Neural cell (in vitro differentiated cells): ENCODE results near the gene WDR49. TPM values are rescaled to one million over a fixed set of nuclear protein-coding genes. Genes with fewer than 3 reads are reported as not detected.

Experiments
- H2AFZ ChIP-seq: fragments of 200-600, 300-800 bp; sonication (generic), shearing (Covaris generic); 2 replicates; pipeline ENCODE4 v1.6.0; 2014; ENCODE audit warnings: low read depth, mild to moderate bottlenecking, antibody characterized with exemption, low read length, moderate library complexity
- H3F3A ChIP-seq: fragments of 200-600 bp; shearing (Covaris generic); 2 replicates; pipeline ENCODE4 v1.6.1; 2016; ENCODE audit warnings: mild to moderate bottlenecking, moderate library complexity, mixed read lengths, antibody characterized with exemption, low read length; ENCODE audit not compliant: insufficient read depth, poor library complexity, severe bottlenecking
- H3K27ac ChIP-seq: fragments of 200-600, 300-800 bp; sonication (generic), shearing (Covaris generic); 2 replicates; pipeline ENCODE4 v1.5.1; 2014; ENCODE audit warnings: mild to moderate bottlenecking, low read length, moderate library complexity
- H3K27me3 ChIP-seq: fragments of 300-800, 200-600 bp; sonication (generic), shearing (Covaris generic); 2 replicates; pipeline ENCODE4 v1.6.0; 2014; ENCODE audit warnings: mild to moderate bottlenecking, low read depth, low read length, moderate library complexity; ENCODE audit not compliant: insufficient read depth
- H3K36me3 ChIP-seq: fragments of 300-800, 200-600 bp; sonication (generic), shearing (Covaris generic); 2 replicates; pipeline ENCODE4 v1.5.1; 2014; ENCODE audit warnings: mild to moderate bottlenecking, antibody characterized with exemption, low read length, moderate library complexity; ENCODE audit not compliant: insufficient read depth
- H3K4me2 ChIP-seq: fragments of 300-800, 200-600 bp; sonication (generic), shearing (Covaris generic); 2 replicates; pipeline ENCODE4 v1.6.0; 2014; ENCODE audit warnings: mild to moderate bottlenecking, low read length
- H3K4me3 ChIP-seq: fragments of 300-800, 200-600 bp; sonication (generic), shearing (Covaris generic); 2 replicates; pipeline ENCODE4 v1.5.1; 2014; ENCODE audit warnings: mild to moderate bottlenecking, low read length, moderate library complexity
- H3K79me2 ChIP-seq: fragments of 200-600 bp; shearing (Covaris generic); replicated peaks from 2 replicates; pipeline ENCODE4 v1.6.0; 2014; ENCODE audit warnings: mild to moderate bottlenecking, low read length, moderate library complexity; ENCODE audit not compliant: insufficient read depth
- H3K9ac ChIP-seq: fragments of 300-800, 200-600 bp; sonication (generic), shearing (Covaris generic); 2 replicates; pipeline ENCODE4 v1.6.1; 2016; ENCODE audit warnings: mild to moderate bottlenecking, low read length, mixed read lengths
- H3K9me2 ChIP-seq: fragments of 200-600 bp; shearing (Covaris generic); 2 replicates; pipeline ENCODE4 v1.6.1; 2016; ENCODE audit warnings: mild to moderate bottlenecking, low read length, mixed read lengths; ENCODE audit not compliant: insufficient read depth
- H3K9me3 ChIP-seq: fragments of 200-600, 300-800 bp; sonication (generic), shearing (Covaris generic); 2 replicates; pipeline ENCODE4 v1.6.1; 2016; ENCODE audit warnings: mild to moderate bottlenecking, mixed run types, low read length, moderate library complexity, mixed read lengths
- H4K20me1 ChIP-seq: fragments of 200-600 bp; shearing (Covaris generic); 2 replicates; pipeline ENCODE4 v1.6.1; 2016; ENCODE audit warnings: mild to moderate bottlenecking, mixed run types; ENCODE audit not compliant: insufficient read depth
- EP300 ChIP-seq: fragments of 450-650 bp; conservative IDR thresholded peaks from 2 replicates; pipeline ENCODE4 v1.6.1; 2014; ENCODE audit warnings: antibody characterized with exemption, mild to moderate bottlenecking, moderate library complexity; ENCODE audit not compliant: poor library complexity, severe bottlenecking
- EZH2 ChIP-seq: fragments of 200-600, 300-800 bp; shearing (Covaris generic), sonication (generic); IDR thresholded peaks from 2 replicates; pipeline ENCODE4 v1.6.1; 2014; ENCODE audit warnings: antibody characterized with exemption, low read length, borderline replicate concordance, mild to moderate bottlenecking; ENCODE audit not compliant: insufficient read depth, poor library complexity, severe bottlenecking
- MXI1 ChIP-seq: fragments of 450-650 bp; conservative IDR thresholded peaks from 2 replicates; pipeline ENCODE4 v1.6.1; 2014; ENCODE audit warnings: antibody characterized with exemption, mild to moderate bottlenecking; ENCODE audit not compliant: poor library complexity, severe bottlenecking
- POLR2AphosphoS5 ChIP-seq: IDR thresholded peaks from 2 replicates; pipeline ENCODE4 v1.6.1; 2012
- RAD21 ChIP-seq: fragments of 450-650 bp; conservative IDR thresholded peaks from 2 replicates; pipeline ENCODE4 v1.6.1; 2014; ENCODE audit warnings: antibody characterized with exemption, mild to moderate bottlenecking, moderate library complexity
- SMC3 ChIP-seq: fragments of 450-650 bp; conservative IDR thresholded peaks from 2 replicates; pipeline ENCODE4 v1.6.1; 2014; ENCODE audit warnings: antibody characterized with exemption, mild to moderate bottlenecking, moderate library complexity; ENCODE audit not compliant: poor library complexity
- TAF1 ChIP-seq: IDR thresholded peaks from 2 replicates; pipeline ENCODE4 v1.6.1; 2012; ENCODE audit warnings: low read depth
- polyA plus RNA-seq: library from polyadenylated mRNA; depleted of rRNA; stranded (reverse); fragments of >200 nt; gene quantifications from 2 replicates; pipeline ENCODE4 v1.2.3, GENCODE V29; 2014
- TF ChIP-seq, protein P1 (sequence below): fragments of 450-650 bp; IDR thresholded peaks from 2 replicates; pipeline ENCODE4 v1.5.1; 2014; ENCODE audit warnings: antibody characterized with exemption, mild to moderate bottlenecking, moderate library complexity; ENCODE audit not compliant: poor library complexity, severe bottlenecking
- TF ChIP-seq, protein P2 (sequence below): IDR thresholded peaks from 2 replicates; pipeline ENCODE4 v1.6.1; 2012; ENCODE audit warnings: borderline replicate concordance

The WDR49 gene
- polyA plus RNA-seq, 1 donor from 2014 or later, result 1.1 TPM

DNA sequence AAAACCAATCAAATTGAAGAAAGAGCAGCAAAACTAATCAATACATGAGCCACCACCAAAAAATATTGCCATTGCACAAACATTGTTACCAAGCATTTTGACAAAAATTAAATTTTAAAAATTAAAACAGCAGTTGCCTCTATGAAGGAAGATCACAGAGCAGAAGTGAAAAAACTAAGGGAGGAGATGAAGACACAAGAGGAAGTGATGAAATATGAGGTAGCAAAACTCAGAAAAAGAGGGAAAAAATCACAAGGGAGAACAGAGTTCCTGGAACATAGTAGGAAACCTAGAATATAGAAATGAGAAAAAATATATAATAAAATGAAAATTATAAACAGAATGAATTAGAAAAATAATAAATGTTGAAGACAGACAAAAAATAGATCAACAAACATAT lies 172.6 kb downstream of the WDR49 start (continued):
- TF ChIP-seq, protein P1, sequence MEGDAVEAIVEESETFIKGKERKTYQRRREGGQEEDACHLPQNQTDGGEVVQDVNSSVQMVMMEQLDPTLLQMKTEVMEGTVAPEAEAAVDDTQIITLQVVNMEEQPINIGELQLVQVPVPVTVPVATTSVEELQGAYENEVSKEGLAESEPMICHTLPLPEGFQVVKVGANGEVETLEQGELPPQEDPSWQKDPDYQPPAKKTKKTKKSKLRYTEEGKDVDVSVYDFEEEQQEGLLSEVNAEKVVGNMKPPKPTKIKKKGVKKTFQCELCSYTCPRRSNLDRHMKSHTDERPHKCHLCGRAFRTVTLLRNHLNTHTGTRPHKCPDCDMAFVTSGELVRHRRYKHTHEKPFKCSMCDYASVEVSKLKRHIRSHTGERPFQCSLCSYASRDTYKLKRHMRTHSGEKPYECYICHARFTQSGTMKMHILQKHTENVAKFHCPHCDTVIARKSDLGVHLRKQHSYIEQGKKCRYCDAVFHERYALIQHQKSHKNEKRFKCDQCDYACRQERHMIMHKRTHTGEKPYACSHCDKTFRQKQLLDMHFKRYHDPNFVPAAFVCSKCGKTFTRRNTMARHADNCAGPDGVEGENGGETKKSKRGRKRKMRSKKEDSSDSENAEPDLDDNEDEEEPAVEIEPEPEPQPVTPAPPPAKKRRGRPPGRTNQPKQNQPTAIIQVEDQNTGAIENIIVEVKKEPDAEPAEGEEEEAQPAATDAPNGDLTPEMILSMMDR, result no peak
- no peak for TF ChIP-seq SMC3

DNA sequence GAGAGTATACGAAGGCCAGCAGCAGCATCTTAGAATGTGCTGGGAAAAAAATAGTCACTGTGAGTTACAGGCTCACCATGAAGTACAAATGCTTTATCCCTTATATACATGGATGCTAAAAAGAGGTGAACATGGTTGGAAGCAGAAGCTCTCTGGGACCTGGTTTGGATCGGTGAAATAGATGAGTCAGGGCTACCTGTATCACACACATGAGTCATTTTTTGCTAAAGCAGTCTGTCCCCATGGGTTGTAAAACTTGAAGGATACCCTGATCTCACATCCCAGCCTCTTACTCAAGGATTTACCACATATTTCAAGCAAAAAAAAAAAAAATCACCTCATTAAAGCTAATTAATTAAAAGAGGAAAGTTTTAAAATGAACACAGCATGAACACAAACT lies 173.0 kb downstream of the WDR49 start:
- no peaks in the 10 kb centered on the region for H3K9me2 ChIP-seq
- no peaks in the 10 kb centered on the region for H3K36me3 ChIP-seq
- H3K9me3 ChIP-seq, result no peaks in the 10 kb centered on the region
- no peaks in the 10 kb centered on the region for H4K20me1 ChIP-seq
- H3K27ac ChIP-seq, result no peak overlapping the region
- H3F3A ChIP-seq, result no peaks in the 10 kb centered on the region
- H2AFZ ChIP-seq, result no peak overlapping the region
- TF ChIP-seq TAF1 (no peak), MXI1 (no peak), POLR2AphosphoS5 (no peak), EP300 (no peak), EZH2 (no peak), SMC3 (no peak), RAD21 (no peak)
- TF ChIP-seq, protein P1, result no peak
- TF ChIP-seq, protein P2, sequence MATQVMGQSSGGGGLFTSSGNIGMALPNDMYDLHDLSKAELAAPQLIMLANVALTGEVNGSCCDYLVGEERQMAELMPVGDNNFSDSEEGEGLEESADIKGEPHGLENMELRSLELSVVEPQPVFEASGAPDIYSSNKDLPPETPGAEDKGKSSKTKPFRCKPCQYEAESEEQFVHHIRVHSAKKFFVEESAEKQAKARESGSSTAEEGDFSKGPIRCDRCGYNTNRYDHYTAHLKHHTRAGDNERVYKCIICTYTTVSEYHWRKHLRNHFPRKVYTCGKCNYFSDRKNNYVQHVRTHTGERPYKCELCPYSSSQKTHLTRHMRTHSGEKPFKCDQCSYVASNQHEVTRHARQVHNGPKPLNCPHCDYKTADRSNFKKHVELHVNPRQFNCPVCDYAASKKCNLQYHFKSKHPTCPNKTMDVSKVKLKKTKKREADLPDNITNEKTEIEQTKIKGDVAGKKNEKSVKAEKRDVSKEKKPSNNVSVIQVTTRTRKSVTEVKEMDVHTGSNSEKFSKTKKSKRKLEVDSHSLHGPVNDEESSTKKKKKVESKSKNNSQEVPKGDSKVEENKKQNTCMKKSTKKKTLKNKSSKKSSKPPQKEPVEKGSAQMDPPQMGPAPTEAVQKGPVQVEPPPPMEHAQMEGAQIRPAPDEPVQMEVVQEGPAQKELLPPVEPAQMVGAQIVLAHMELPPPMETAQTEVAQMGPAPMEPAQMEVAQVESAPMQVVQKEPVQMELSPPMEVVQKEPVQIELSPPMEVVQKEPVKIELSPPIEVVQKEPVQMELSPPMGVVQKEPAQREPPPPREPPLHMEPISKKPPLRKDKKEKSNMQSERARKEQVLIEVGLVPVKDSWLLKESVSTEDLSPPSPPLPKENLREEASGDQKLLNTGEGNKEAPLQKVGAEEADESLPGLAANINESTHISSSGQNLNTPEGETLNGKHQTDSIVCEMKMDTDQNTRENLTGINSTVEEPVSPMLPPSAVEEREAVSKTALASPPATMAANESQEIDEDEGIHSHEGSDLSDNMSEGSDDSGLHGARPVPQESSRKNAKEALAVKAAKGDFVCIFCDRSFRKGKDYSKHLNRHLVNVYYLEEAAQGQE, result no peak
- no peak overlapping the region for H3K9ac ChIP-seq
- H3K27me3 ChIP-seq, result no peaks in the 10 kb centered on the region
- no peak overlapping the region for H3K4me3 ChIP-seq
- no peak overlapping the region for H3K4me2 ChIP-seq
- H3K79me2 ChIP-seq, result no peaks in the 10 kb centered on the region

DNA sequence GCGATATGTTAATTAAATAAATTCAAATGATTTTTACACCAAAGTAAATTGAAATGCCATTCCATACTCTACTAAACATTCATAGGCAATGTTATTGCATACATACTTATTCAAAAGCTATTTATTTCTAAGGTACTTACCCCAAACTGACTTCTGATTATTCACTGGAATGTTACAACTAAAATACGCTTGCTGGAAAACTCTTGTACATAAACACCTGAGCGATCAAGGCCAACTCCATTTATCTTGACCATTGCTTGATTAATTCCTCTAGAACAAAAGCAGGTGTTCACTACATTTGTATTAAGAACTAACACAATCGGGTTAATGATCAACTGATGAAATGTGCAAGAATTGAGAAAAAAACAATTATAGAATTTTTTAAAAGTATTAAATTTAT lies 179.9 kb downstream of the WDR49 start, which contains the start of gene SERPINI2:
SERPINI2 (minus strand) TSS at position 180 of the 400 bp plus-strand sequence. CDS start 2,208 bp downstream, outside the sequence.
- Histone ChIP-seq H3K27ac (no peak within 1 kb of the TSS), H3K4me3 (no peak within 1 kb of the TSS), H3K9ac (no peak within 1 kb of the TSS), H3K27me3 (no peaks in the 10 kb centered on the region), H2AFZ (no peak within 1 kb of the TSS), H3K4me2 (no peak within 1 kb of the TSS), H3K9me2 (no peaks in the 10 kb centered on the region), H3F3A (no peaks in the 10 kb centered on the region), H3K9me3 (no peaks in the 10 kb centered on the region), H3K36me3 (no peaks in the 10 kb centered on the region), H3K79me2 (no peaks in the 10 kb centered on the region), H4K20me1 (no peaks in the 10 kb centered on the region)
- TF ChIP-seq EZH2, result no peak
